Activated effector memory CD4-positive, alpha-beta T cell treated with anti-CD3 and anti-CD28 coated beads, Interleukin-2, amount 50 U/mL, for 16 hours (primary cell): ENCODE data around the gene CCDC170.
"Not testable (repeated sequence)": the region's sequence is repeated elsewhere in the genome, so short reads cannot be mapped to it uniquely, and the experiment has no call there.

Experiments
- DNase-seq: peaks from one replicate; pipeline ENCODE4 v3.0.0-alpha.2; 2020

Gene CCDC170

GRCh38 chr6:151494936-151495320 is 1.1 kb downstream of the CCDC170 start:
- DNase-seq: no peak

- DNase-seq: no peak
These were observed 1.6 kb downstream of the CCDC170 start for GRCh38 chr6:151495380-151495779.

GRCh38 chr6:151497905-151498304 is 4.1 kb downstream of the CCDC170 start:
- DNase-seq: no peak

GRCh38 chr6:151498327-151498726 is 4.5 kb downstream of the CCDC170 start:
- no peak for DNase-seq

GRCh38 chr6:151499551-151499950 is 5.7 kb downstream of the CCDC170 start:
- no peak for DNase-seq

- DNase-seq: no peak
These were observed 7.8 kb downstream of the CCDC170 start for GRCh38 chr6:151501511-151502136.

- DNase-seq: no peak
These were observed 8.7 kb downstream of the CCDC170 start for GRCh38 chr6:151502499-151502898.

GRCh38 chr6:151506761-151507160 is 12.9 kb downstream of the CCDC170 start:
- DNase-seq: no peak

- DNase-seq: no peak
These were observed 15.2 kb downstream of the CCDC170 start for GRCh38 chr6:151509048-151509447.

- no peak for DNase-seq
These were observed 18.7 kb downstream of the CCDC170 start for GRCh38 chr6:151512481-151512880.

- no peak for DNase-seq
These were observed 20.3 kb downstream of the CCDC170 start for GRCh38 chr6:151514000-151514730.

- DNase-seq: not testable (repeated sequence)
These were observed 25.2 kb downstream of the CCDC170 start for GRCh38 chr6:151518992-151519391.

- no peak for DNase-seq
These were observed 29.2 kb downstream of the CCDC170 start for GRCh38 chr6:151523034-151523433.

- DNase-seq: no peak
These were observed 30.2 kb downstream of the CCDC170 start for GRCh38 chr6:151524059-151524458.

- DNase-seq: no peak
These were observed 40.8 kb downstream of the CCDC170 start for GRCh38 chr6:151534576-151534975.

GRCh38 chr6:151535476-151536187 is 41.8 kb downstream of the CCDC170 start:
- no peak for DNase-seq

- DNase-seq: no peak
These were observed 42.3 kb downstream of the CCDC170 start for GRCh38 chr6:151536188-151536479.

- no peak for DNase-seq
These were observed 43.7 kb downstream of the CCDC170 start for GRCh38 chr6:151537556-151537955.

- no peak for DNase-seq
These were observed 45.9 kb downstream of the CCDC170 start for GRCh38 chr6:151539506-151540268.

GRCh38 chr6:151544453-151544852 is 50.6 kb downstream of the CCDC170 start:
- DNase-seq: no peak

- DNase-seq: not testable (repeated sequence)
These were observed 51.1 kb downstream of the CCDC170 start for GRCh38 chr6:151544884-151545283.

- DNase-seq: no peak
These were observed 53.3 kb downstream of the CCDC170 start for GRCh38 chr6:151546941-151547659.

- no peak for DNase-seq
These were observed 54.4 kb downstream of the CCDC170 start for GRCh38 chr6:151548201-151548600.
